DMS53 treated with DMSO at 0.1 percent for 48 hours (cell line): ENCODE results near the gene SPATA13.

Experiments
- DNase-seq: peaks from one replicate; lab custom pipeline; 2025; ENCODE audit not compliant: unreplicated experiment; lab: John Stamatoyannopoulos, UW

SPATA13 gene

GRCh38 chr13:24249624-24250023, 89.1 kb downstream of the SPATA13 start:
- DNase-seq = no peak

GRCh38 chr13:24250376-24251057, 90.0 kb downstream of the SPATA13 start:
- no peak for DNase-seq

- no peak for DNase-seq
Measured at GRCh38 chr13:24251525-24251924, 91.0 kb downstream of the SPATA13 start.

- no peak for DNase-seq
Measured at GRCh38 chr13:24252136-24252535, 91.6 kb downstream of the SPATA13 start.

DNA sequence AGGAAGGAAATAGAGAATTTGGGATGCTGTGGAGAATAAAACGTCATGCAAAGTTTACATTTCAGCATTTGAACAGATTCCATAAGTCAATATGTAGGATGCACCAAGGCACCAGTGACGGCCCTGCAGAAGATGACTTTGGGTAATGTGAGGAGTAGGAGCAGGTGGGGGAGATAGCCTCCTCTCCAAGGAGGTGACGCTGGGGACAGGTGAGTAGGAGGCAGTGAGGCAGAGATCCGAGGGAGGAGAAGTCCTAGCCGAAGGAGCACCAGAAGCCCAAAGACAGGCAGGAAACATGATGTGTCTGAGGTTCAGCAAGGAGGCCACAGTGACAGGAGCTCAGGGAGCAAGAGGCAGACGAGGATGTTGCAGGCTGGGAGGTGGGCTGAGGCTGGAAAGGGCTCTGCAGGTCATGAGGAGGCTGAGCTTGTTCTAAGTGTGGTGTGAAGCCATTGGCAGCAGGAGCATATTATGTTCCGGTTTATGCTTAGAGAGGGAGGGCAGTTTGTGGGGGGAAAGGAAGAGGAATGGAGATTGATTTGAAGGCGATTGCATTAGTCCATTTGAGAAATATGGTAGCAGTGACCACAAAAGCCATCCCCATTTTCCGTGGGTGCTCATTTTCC, 93.1 kb downstream of the SPATA13 start:
- DNase-seq = no peak

- no peak for DNase-seq
Measured at GRCh38 chr13:24254146-24254841, 93.8 kb downstream of the SPATA13 start.

DNA sequence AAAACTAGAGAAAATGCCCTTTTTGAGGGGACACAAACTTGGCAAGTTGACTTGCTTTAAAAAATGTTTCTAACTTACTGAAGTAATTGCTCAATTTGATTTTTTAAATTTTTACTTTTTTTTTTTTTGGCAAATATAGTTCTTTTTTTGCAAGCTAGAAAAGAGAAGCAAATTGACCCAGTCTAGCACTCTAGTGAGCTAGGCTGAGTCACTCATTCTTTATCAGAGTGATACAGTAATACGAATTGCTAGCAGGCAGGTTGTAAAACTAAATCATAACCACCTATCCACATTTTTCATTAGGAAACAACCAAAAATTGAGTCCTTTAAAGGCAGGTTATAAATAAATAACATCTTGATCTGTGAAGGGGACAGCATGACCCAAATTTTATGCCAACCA, 97.0 kb downstream of the SPATA13 start:
- DNase-seq = no peak

DNA sequence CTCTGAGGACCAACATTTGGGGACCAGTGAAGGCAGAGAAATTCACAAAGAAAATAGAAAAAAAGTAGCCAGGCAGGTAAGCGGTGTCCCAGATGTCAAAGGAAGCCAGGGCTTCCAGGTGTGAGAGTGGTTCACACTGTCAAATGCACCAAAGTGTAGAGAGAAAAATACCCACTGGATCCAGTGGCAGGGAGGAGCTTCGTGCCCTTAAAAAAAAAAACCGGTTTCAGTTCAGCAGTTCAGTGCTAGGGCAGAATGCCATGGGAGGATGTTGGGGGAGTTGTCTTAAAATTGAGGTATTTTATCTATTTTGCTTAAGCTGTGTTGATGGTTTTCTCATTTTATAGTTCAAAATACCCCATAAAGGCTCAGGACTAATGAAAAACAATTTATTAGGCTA, 101.0 kb downstream of the SPATA13 start:
- no peak for DNase-seq

GRCh38 chr13:24263632-24264031, 103.1 kb downstream of the SPATA13 start:
- no peak for DNase-seq

GRCh38 chr13:24264976-24265375, 104.5 kb downstream of the SPATA13 start:
- DNase-seq = no peak

- no peak for DNase-seq
Measured at GRCh38 chr13:24265453-24265852, 104.9 kb downstream of the SPATA13 start.

GRCh38 chr13:24267274-24267673, 106.8 kb downstream of the SPATA13 start:
- no peak for DNase-seq

DNA sequence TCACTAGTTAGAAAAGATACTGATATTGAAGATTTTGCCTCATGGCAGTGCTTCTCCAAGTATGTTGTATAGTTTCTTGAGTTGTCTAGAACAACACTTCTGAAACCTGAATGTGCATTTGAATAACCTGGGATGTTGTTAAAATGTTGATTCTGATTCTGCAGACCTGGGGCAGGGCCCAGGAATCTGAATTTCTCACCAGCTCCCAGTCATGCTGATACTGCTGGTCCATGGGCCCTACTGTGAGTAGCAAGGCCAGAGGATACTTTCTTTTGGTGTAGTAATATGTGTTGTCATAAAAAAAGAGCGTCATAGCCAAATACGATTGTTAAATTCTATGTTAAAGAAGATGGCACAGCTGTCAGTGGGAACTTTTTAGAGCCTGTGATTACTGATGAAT, 107.3 kb downstream of the SPATA13 start:
- no peak for DNase-seq

GRCh38 chr13:24269821-24270220, 109.3 kb downstream of the SPATA13 start:
- DNase-seq = no peak

DNA sequence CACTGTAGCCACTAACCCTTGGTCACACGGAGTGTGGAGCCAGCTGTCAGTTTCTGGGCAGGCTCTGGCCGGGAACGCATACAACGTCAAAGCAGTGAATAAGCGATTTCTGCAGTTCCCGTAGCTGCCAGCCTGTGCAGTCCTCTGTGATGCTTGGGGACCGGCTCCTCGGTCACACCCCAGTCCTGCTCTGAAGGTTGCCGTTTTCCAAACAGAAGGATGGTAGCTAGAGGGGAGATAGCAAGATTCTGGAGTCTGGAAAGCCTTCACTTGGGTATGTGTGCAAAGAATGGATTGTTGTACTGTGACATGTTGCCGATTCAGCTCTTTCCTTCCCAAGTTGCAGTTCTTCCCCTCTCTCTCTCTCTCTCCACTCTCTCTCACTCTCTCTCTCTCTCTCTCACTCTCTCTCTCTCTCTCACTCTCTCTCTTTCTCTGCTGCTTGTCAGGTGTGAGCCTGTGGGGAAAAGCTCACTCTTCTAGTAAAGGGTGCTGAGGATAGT, 110.2 kb downstream of the SPATA13 start:
- no peak for DNase-seq

GRCh38 chr13:24271231-24271600, 110.7 kb downstream of the SPATA13 start:
- DNase-seq = no peak

DNA sequence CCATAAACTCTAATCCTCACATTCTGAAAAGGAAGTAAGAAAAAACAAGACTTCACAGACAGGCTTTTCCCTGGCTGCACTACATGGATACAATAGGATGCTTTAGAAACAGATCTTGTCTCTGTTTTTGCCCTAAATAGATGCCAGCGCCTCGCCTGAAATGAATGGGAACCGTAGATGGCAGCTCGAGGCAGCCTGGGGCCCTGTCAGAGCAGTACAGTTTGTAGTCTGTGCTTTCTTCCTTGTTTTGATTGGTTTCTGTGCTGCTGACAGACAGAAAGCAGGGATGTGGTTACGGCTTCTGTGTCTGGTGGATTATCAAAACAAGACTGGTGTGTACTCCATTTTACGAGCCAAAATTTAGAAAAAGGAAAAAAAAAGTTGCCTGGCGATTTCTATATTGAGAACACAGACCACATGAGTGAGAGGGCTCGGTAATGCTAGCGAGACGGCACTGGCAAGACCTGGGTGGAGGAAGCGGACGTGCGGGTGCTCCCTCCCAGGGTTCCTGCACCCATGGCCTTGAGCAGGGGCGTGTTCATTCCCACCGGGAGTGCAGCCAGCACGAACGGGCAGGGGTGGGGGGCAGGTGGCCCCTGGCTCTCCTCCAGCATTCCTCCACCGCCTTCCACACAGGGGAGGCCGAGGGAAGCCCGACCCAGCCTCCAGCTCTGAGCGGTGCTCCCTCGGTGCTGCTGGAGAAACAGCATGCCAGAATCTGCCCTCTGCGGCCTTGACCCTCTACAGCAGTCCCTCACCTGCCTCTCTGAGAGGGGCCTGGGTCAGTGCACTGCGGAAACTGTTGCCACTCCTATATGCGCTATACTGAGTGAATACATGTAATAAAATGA, 111.3 kb downstream of the SPATA13 start:
- DNase-seq = no peak

DNA sequence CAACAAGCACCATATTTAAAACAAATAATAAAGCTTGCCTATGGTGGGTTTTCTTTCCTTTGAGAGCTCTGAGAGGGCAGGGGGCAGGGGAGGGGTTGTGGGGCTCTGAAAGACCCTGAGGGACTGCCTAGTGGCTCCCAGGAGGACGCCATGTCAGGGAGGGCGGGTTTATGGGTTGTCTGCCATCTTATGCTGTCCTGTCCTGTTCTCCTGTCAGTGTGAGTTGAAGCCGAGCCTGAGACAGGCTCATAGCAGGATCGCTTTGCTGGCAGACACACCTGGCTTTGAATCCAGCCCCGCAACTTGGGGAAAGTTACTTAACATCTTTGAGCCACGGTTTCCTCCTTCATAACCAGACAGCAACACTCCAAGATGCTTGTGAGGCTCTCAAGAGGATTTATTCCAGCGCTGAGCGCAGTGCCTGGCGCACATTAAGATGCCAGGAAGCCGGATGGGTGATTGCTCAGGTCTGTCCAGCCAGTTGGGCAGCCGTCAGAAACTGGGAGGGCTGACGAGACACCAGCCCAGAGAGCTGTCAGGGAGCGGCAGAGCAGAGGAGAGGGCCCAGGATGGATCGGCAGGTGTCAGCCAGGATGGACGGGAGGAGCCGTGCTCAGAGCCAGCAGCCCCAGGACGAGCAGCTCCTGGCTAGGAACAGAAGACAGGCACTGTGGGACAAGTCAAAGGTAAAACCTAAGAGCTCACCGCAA, 112.1 kb downstream of the SPATA13 start:
- no peak for DNase-seq

DNA sequence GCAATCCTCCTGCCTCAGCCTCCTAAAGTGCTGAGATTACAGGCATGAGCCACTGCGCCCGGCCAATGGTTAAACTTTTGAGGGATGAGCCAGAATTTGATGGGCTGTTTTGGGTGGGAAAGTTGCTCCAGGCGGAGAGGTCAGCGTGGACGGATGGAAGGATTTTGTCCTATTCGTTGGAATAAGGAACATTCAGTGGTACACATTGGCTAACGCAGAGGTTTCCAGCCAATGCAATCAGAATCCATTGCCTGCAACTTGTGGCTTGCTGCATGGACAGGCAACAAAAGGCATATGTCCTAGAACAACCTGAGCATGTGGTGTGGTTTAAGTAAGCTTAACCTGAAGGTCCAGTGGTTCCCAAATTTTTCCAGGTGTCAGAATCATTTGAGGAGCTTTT, 113.4 kb downstream of the SPATA13 start:
- DNase-seq = no peak

GRCh38 chr13:24274452-24275021, 114.0 kb downstream of the SPATA13 start:
- no peak for DNase-seq
